ENCODE results near the gene MAST2. TPM values are rescaled to one million over a fixed set of nuclear protein-coding genes. Genes with fewer than 3 reads are reported as not detected.
"Not testable (repeated sequence)": the region's sequence is repeated elsewhere in the genome, so short reads cannot be mapped to it uniquely, and the experiment has no call there.

Gene MAST2
- total and polyA plus RNA-seq, 2 donors (not counting 3 experiments of a cell fraction or from before 2014, with no cell fraction given), result 25.0 to 41.2 TPM

GRCh38 chr1:45945426-45945825 lies 142.0 kb downstream of the MAST2 start:
- H3K4me2 ChIP-seq (ENCODE audit: insufficient read depth, low read length), result peak overlapping the region; percentile 1
- H3K4me3 ChIP-seq (replicated peaks in 1 of 3; ENCODE audit: insufficient read depth in 1 of 3, low read depth in 1 of 3, low read length in 3 of 3), result no peak overlapping the region
- peak; percentile 74 for DNase-seq (ENCODE audit: low read depth, low spot score)
- H3K27me3 ChIP-seq (ENCODE audit: control insufficient read depth in 2 of 2, insufficient read depth in 2 of 2, low read length in 2 of 2), result no peaks in the 10 kb centered on the region
- no peak overlapping the region for H3K27ac ChIP-seq (ENCODE audit: insufficient read depth, low read depth, low read length)
- H3K9ac ChIP-seq (replicated peaks; ENCODE audit: extremely low read depth, insufficient read depth, low read length), result no peak overlapping the region
- no TSS peak for BruUV-seq (replicated peaks)
- H4K20me1 ChIP-seq (replicated peaks; ENCODE audit: control insufficient read depth, extremely low read depth, insufficient read depth, low read length), result no peaks in the 10 kb centered on the region
- H3K9me1 ChIP-seq (replicated peaks; ENCODE audit: control insufficient read depth, extremely low read depth, insufficient read depth, low read length), result no peaks in the 10 kb centered on the region
- no peak for FAIRE-seq
- no peaks in the 10 kb centered on the region for H3K9me3 ChIP-seq (replicated peaks; ENCODE audit: control insufficient read depth, insufficient read depth, low read length)
- TF ChIP-seq, protein P1, sequence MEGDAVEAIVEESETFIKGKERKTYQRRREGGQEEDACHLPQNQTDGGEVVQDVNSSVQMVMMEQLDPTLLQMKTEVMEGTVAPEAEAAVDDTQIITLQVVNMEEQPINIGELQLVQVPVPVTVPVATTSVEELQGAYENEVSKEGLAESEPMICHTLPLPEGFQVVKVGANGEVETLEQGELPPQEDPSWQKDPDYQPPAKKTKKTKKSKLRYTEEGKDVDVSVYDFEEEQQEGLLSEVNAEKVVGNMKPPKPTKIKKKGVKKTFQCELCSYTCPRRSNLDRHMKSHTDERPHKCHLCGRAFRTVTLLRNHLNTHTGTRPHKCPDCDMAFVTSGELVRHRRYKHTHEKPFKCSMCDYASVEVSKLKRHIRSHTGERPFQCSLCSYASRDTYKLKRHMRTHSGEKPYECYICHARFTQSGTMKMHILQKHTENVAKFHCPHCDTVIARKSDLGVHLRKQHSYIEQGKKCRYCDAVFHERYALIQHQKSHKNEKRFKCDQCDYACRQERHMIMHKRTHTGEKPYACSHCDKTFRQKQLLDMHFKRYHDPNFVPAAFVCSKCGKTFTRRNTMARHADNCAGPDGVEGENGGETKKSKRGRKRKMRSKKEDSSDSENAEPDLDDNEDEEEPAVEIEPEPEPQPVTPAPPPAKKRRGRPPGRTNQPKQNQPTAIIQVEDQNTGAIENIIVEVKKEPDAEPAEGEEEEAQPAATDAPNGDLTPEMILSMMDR (IDR thresholded peaks at IDR 0.05; ENCODE audit: extremely low read depth in 1 of 2, insufficient read depth in 1 of 2, low read depth in 1 of 2, low read length in 2 of 2), result no peak
- TF ChIP-seq POLR2A (IDR thresholded peaks at IDR 0.05; ENCODE audit: low read depth, low read length), result no peak
- TF ChIP-seq, protein P2, sequence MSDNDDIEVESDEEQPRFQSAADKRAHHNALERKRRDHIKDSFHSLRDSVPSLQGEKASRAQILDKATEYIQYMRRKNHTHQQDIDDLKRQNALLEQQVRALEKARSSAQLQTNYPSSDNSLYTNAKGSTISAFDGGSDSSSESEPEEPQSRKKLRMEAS (IDR thresholded peaks at IDR 0.05; ENCODE audit: insufficient read depth, insufficient read length), result no peak
- no peak for TF ChIP-seq JUN (IDR thresholded peaks at IDR 0.05; ENCODE audit: borderline replicate concordance, insufficient read depth, insufficient read length, low read depth)
- no peak for TF ChIP-seq EZH2 (IDR thresholded peaks at IDR 0.05; ENCODE audit: borderline replicate concordance, low read depth, low read length, severe bottlenecking)
- no peak for TF ChIP-seq GATA2 (IDR thresholded peaks at IDR 0.05; ENCODE audit: insufficient read depth, insufficient read length, low read depth, low read length)
- TF ChIP-seq MYC (IDR thresholded peaks at IDR 0.05; ENCODE audit: low read depth, low read length), result no peak
- no peak for TF ChIP-seq POLR2AphosphoS5 (IDR thresholded peaks at IDR 0.05; ENCODE audit: insufficient read depth, low read depth, low read length)
- no peak for TF ChIP-seq FOS (IDR thresholded peaks at IDR 0.05; ENCODE audit: borderline replicate concordance, insufficient read depth, low read length)
- CTCF ChIA-PET, result interaction anchor here (0.6 kb wide), 2 partner anchors 35 to 278 kb away, joined by 4 to 5 read pairs; no protein-coding TSS in a partner anchor
- peaks cover 11% of the 10 kb centered on the region for H3K4me1 ChIP-seq (ENCODE audit: control insufficient read depth, extremely low read depth, insufficient read depth, low read length)
- dilution Hi-C loops (cut with MboI; ENCODE audit: extremely low pct_ligation_motif_present, low sequenced_read_pairs) (no loop called here), intact Hi-C loops (cut with micrococcal nuclease) (no loop called here)
- no peaks in the 10 kb centered on the region for H3K36me3 ChIP-seq (ENCODE audit: control insufficient read depth in 2 of 2, extremely low read depth in 1 of 2, insufficient read depth in 2 of 2, low read length in 2 of 2)
- no peak overlapping the region for H2AFZ ChIP-seq (ENCODE audit: low read depth, low read length)
- POLR2A ChIA-PET, result no interaction called here
- H3K79me2 ChIP-seq (ENCODE audit: control insufficient read depth, insufficient read depth, low read length), result peaks cover 9% of the 10 kb centered on the region

DNA sequence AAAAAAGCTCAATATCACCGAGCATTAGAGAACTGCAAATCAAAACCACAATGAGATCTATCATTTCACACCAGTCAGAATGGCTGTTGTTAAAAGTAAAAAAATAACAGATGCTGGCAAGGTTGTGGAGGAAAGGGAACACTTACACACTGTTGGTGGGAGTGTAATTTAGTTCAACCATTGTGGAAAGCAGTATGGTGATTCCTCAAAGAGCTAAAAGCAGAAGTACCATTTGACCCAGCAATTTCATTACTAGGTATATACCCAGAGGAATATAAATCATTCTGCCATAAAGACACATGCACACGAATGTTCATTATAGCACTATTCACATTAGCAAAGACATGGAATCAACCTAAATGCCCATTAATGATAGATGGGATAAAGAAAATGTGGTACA lies 146.1 kb downstream of the MAST2 start:
- FAIRE-seq, POLR2A ChIA-PET: not testable (repeated sequence)

More for the DNA sequence above, 146.1 kb downstream of the MAST2 start:
- H3K9me3 ChIP-seq (replicated peaks; ENCODE audit: control insufficient read depth, insufficient read depth, low read length); H3K36me3 ChIP-seq (ENCODE audit: control insufficient read depth in 2 of 2, extremely low read depth in 1 of 2, insufficient read depth in 2 of 2, low read length in 2 of 2); H2AFZ ChIP-seq (ENCODE audit: low read depth, low read length); H3K9ac ChIP-seq (replicated peaks; ENCODE audit: extremely low read depth, insufficient read depth, low read length); CTCF ChIA-PET; DNase-seq (ENCODE audit: low read depth, low spot score); dilution Hi-C loops (cut with MboI; ENCODE audit: extremely low pct_ligation_motif_present, low sequenced_read_pairs); intact Hi-C loops (cut with micrococcal nuclease); H4K20me1 ChIP-seq (replicated peaks; ENCODE audit: control insufficient read depth, extremely low read depth, insufficient read depth, low read length); H3K27ac ChIP-seq (ENCODE audit: insufficient read depth, low read depth, low read length); H3K9me1 ChIP-seq (replicated peaks; ENCODE audit: control insufficient read depth, extremely low read depth, insufficient read depth, low read length); H3K79me2 ChIP-seq (ENCODE audit: control insufficient read depth, insufficient read depth, low read length); H3K27me3 ChIP-seq (ENCODE audit: control insufficient read depth in 2 of 2, insufficient read depth in 2 of 2, low read length in 2 of 2); H3K4me3 ChIP-seq (replicated peaks in 1 of 3; ENCODE audit: insufficient read depth in 1 of 3, low read depth in 1 of 3, low read length in 3 of 3); BruUV-seq (replicated peaks); H3K4me2 ChIP-seq (ENCODE audit: insufficient read depth, low read length): not testable (repeated sequence)
- peaks cover 16% of the 10 kb centered on the region for H3K4me1 ChIP-seq (ENCODE audit: control insufficient read depth, extremely low read depth, insufficient read depth, low read length)

Measured in endothelial cell of umbilical vein (primary cell).